SK-N-MC (cell line): ENCODE measurements around the gene NMRAL1.

Experiments
- EZH2 ChIP-seq: fragments of 200-600 bp; sonication (generic); IDR thresholded peaks from one replicate; pipeline ENCODE4 v1.6.1; 2017; ENCODE audit warnings: antibody characterized with exemption
- POLR2AphosphoS5 ChIP-seq: IDR thresholded peaks from 2 replicates; pipeline ENCODE4 v1.6.1; 2012; ENCODE audit warnings: mild to moderate bottlenecking, low read depth, low read length, borderline replicate concordance

DNA sequence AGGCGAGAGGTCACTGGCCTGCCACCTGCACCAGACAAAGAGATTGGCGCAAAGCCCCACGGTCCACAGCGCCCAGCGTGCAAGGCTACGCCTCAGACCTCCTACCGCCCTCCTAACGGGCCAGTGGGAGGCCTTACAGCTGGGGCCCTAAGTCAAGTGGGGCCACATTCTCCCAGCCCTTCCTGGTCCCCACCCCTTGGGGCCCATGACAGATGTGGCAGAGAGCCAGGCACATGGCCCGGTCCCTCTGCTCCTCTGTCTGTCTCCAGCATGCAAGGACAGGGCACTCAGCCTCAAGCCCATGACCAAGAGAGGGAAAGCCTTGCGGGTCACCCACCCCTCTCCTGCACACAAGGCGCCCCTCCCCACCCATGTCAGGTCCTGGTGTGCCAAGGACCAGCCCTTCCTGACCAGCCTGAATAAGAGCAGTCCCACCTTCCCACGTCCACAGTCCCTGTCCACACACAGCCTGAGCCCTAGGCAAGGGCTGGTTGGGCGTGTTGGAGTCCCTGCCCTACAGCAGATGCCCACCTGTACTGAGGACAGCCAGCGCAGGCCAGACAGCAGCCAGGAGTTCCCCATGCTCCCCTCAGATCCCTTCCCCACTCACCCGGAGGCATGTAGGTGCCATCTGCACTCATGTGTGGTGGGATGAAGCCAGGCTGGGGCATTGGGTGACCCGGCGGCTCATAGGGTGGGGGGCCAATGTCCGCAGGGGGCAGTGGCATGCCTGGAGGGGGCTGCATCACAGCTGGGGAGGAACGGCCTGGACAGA lies 38.8 kb upstream of the NMRAL1 start:
- no peak for TF ChIP-seq POLR2AphosphoS5
- TF ChIP-seq EZH2 = no peak
